ENCODE measurements around the gene UQCRC2. TPM values are rescaled to one million over a fixed set of nuclear protein-coding genes. Genes with fewer than 3 reads are reported as not detected.

UQCRC2 gene
- total RNA-seq, 1 donor from 2014 or later = 66.3 TPM

- Histone ChIP-seq H3K27ac (no peak overlapping the region), H3K4me1 (no peaks in the 10 kb centered on the region), H3K27me3 (no peaks in the 10 kb centered on the region), H3K4me3 (no peak overlapping the region), H3K9me3 (no peaks in the 10 kb centered on the region), H3K36me3 (peaks cover 0 to 8% of the 10 kb centered on the region in 2 donors)
- no peak for DNase-seq (ENCODE audit: low spot score in 2 of 2)
- intact Hi-C loops (cut with DNase I) = no loop called here
- TF ChIP-seq, protein P1, sequence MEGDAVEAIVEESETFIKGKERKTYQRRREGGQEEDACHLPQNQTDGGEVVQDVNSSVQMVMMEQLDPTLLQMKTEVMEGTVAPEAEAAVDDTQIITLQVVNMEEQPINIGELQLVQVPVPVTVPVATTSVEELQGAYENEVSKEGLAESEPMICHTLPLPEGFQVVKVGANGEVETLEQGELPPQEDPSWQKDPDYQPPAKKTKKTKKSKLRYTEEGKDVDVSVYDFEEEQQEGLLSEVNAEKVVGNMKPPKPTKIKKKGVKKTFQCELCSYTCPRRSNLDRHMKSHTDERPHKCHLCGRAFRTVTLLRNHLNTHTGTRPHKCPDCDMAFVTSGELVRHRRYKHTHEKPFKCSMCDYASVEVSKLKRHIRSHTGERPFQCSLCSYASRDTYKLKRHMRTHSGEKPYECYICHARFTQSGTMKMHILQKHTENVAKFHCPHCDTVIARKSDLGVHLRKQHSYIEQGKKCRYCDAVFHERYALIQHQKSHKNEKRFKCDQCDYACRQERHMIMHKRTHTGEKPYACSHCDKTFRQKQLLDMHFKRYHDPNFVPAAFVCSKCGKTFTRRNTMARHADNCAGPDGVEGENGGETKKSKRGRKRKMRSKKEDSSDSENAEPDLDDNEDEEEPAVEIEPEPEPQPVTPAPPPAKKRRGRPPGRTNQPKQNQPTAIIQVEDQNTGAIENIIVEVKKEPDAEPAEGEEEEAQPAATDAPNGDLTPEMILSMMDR (IDR thresholded peaks at IDR 0.05) = no peak
Observed at GRCh38 chr16:21990381-21990944, 37.3 kb downstream of the UQCRC2 start.

GRCh38 chr16:21991621-21992020 is 38.5 kb downstream of the UQCRC2 start:
- Histone ChIP-seq H3K4me3 (no peak overlapping the region), H3K36me3 (no peaks in the 10 kb centered on the region), H3K9me3 (no peaks in the 10 kb centered on the region), H3K27ac (no peak overlapping the region), H3K4me1 (no peaks in the 10 kb centered on the region), H3K27me3 (no peaks in the 10 kb centered on the region)
- DNase-seq (ENCODE audit: low spot score in 2 of 2) = no peak
- TF ChIP-seq, protein P1 (IDR thresholded peaks at IDR 0.05) = no peak
- intact Hi-C loops (cut with DNase I) = no loop called here

GRCh38 chr16:21994856-21995465 is 41.8 kb downstream of the UQCRC2 start:
- Histone ChIP-seq H3K27ac (no peak overlapping the region), H3K36me3 (no peaks in the 10 kb centered on the region), H3K9me3 (no peaks in the 10 kb centered on the region), H3K4me1 (no peaks in the 10 kb centered on the region), H3K4me3 (no peak overlapping the region), H3K27me3 (no peaks in the 10 kb centered on the region)
- intact Hi-C loops (cut with DNase I) = no loop called here
- DNase-seq (ENCODE audit: low spot score in 2 of 2) = no peak
- TF ChIP-seq, protein P1 (IDR thresholded peaks at IDR 0.05) = no peak

GRCh38 chr16:21996923-21997696 is 43.9 kb downstream of the UQCRC2 start:
- Histone ChIP-seq H3K27ac (no peak overlapping the region), H3K9me3 (no peaks in the 10 kb centered on the region), H3K4me1 (peaks cover 0 to 5% of the 10 kb centered on the region in 2 donors), H3K27me3 (no peaks in the 10 kb centered on the region), H3K4me3 (no peak overlapping the region), H3K36me3 (no peaks in the 10 kb centered on the region)
- TF ChIP-seq, protein P1 (IDR thresholded peaks at IDR 0.05) = no peak
- intact Hi-C loops (cut with DNase I) = no loop called here
- no peak for DNase-seq (ENCODE audit: low spot score in 2 of 2)

DNA sequence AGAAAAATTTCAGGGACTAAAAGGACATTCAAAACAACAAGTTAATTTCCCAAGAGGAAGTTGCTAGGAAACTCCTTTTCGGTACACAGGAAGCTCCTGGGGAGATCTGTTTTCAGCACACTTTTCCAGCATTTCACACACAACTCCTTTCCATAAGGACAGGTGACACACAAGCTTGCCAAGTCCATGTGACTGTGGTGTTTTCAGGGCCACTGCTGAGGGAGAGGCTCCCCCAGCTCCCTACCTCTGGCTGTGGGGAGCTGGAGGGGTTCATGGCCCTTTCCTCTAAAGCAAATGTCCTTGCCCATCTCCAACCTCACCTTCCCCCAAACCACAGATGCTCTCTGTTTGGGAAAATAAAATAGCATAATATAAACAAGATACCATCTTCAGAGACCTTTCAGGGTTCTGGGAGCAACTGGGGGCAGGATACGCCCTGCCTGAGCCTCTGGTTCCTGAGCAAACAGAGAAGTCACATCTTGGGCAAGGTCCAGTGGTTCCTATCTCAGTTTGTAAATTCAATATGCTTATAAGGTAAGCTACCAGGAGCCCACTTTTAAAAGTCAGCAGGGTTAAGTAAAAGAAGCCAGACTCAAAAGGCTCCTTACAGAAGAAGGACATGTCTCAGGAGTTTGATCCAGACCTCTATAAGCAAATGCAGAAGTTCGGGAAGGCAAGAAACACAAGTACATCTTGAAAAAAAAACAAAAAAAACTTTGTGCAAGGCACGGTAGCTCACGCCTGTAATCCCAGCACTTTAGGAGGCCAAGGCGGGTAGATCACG is 44.7 kb downstream of the UQCRC2 start:
- Histone ChIP-seq H3K36me3 (no peaks in the 10 kb centered on the region), H3K4me3 (no peak overlapping the region), H3K9me3 (no peaks in the 10 kb centered on the region), H3K4me1 (peaks cover 0 to 5% of the 10 kb centered on the region in 2 donors), H3K27me3 (no peaks in the 10 kb centered on the region), H3K27ac (no peak overlapping the region)
- TF ChIP-seq, protein P1 (IDR thresholded peaks at IDR 0.05) = no peak
- intact Hi-C loops (cut with DNase I) = no loop called here
- DNase-seq (ENCODE audit: low spot score in 2 of 2) = no peak

All from ascending aorta (tissue), 2 donors.